ENCODE measurements around the gene WDR27.
"Not testable (repeated sequence)": the region's sequence is repeated elsewhere in the genome, so short reads cannot be mapped to it uniquely, and the experiment has no call there.

Gene WDR27

DNA sequence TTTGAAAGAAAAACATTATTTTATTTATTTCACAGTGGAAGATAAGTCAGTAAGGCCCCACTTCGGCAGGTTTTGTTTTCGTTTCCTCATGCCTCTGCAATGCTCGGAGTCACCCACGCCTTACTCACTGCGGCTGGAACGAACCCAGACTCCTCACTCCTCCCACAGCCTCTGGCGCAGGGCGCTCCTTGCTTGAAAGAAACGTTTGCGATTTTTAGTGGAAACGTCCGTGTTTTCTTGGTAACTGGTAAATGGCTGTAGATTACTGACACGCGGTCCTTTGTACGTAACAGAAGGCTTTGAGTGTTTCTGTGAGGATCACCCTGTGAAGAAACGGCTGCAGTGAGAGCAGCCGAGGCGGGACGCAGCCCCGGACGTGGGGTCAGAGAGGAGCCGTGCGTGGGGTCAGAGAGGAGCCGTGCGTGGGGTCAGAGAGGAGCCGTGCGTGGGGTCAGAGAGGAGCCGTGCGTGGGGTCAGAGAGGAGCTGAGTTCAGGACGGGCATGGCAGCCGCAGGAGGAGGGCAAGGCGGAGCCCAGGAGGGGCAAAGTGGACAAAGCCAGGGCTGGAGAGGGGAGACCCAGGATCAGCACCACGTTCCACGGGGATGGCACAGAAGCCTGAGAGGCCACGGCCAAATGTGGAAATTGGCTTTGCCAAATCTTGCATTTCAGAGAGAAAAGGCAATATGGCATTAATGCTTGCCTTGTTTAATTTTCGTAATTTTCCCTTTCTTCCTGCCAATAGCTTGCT lies 249.5 kb downstream of the WDR27 start:
- in situ Hi-C loops (cut with MboI; ENCODE audit: low sequenced_read_pairs): no loop called here

DNA sequence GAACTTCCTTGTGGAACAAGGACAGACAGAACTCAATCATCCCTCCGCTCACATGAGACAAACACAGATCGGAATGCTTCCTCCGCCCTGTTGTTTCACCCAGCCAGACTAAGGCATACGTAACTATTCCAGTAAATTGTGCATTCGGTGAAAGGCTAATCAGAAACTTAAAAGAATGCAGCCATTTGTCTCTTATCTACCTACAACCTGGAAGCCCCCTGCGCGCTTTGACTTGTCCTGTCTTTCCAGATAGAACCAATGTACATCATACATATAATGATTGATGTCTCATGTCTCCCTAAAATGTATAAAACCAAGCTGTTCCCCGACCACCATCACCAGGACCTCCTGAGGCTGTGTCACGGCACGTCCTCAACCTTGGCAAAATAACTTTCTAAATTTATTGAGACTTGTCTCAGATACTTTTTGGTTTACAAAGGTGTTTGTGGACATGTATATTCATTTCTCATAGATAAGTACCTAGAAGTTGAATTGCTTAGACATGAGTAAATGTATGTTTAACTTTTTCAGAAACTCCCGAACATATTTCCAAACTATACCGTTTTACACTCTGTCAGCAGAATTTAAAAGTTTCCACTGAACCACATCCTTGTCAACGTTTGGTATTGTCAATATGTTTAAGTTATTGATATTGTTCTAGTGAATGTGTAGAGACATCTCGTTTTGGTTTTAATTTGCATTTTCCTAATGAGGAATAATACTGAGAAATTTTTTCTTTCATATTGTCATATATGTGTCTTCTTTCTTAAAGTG lies 250.6 kb downstream of the WDR27 start:
- in situ Hi-C loops (cut with MboI; ENCODE audit: low sequenced_read_pairs): no loop called here

DNA sequence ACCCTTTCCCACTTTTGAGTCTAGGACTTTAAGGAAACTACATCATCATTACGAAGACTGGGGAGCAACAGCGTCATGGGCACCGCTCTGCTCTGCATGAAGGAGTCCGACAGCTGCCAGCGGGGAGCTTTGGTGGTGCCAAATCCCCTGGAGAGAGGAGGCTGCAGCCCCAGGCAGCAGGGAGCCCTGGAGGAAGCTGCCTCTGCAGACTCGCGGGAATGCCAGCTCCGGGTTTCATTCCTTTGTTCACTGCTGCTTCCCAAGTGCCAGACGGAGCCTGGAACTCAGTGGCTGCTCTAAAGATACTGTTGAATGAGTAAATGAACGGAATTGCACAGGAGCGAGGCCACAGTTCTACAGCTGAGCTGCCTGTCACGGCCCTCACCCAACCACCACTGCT lies 251.7 kb downstream of the WDR27 start:
- in situ Hi-C loops (cut with MboI; ENCODE audit: low sequenced_read_pairs): no loop called here

DNA sequence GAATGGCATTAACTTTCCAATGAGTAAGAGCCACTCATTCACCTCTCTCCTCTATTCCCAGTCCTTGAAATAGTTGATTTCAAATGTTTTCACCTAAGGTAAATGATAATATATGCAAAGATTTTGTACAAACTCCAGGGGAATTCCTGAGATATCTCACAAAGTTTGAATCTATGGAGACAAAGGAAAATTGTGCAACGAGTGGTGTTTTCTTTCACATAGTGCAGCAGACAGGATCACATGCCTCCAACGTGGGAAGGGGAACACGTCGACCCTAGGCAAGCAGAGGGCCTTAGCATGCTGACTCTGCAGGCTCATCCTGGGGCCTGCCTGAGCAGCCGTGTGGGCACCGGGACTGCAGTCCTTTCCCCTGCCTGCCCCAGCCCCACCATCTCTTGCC lies 252.6 kb downstream of the WDR27 start:
- in situ Hi-C loops (cut with MboI; ENCODE audit: low sequenced_read_pairs): no loop called here

DNA sequence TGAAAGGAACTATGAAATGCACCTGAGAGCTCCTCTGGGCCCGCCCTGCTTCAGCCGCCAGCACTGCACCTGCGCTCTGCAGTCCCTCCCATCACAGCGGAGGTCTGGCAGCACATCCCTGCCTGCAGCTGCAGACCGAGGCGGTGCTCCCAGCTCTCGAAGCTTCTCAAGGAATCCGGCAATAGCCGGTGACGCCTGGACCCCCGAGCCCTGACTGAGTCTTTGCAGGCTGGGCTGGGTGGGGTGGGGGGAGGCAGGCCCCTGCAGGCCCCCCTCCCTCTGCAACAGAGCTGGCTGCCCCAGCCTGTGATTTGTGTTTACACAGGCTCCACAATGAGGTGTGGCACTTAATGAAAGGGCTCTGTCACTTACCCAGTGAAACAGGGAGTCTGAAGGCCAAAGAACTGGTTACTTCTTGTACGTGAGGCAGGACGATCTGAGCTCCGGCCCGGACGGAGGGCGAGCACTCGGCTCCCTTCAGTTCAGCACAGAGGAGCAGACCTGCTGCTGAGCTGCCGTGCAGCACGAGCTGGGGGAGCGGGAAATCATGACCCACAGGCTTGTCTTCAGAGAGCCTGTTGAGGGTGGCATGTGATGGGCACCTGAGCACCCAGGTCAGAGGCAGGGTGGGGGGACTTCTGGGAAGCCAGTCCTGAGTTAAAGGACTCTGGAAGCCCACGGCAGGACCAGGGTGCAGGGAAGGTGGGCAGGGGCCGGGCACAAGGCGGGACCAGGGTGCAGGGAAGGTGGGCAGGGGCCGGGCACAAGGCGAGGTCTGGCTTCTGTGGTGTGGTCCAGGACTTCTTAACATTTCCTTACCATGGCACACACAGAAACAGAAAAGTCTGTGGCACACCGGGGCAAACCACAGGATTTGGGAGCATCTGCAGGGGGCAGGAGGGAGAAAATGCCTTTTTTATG lies 255.9 kb downstream of the WDR27 start:
- in situ Hi-C loops (cut with MboI; ENCODE audit: low sequenced_read_pairs): no loop called here

DNA sequence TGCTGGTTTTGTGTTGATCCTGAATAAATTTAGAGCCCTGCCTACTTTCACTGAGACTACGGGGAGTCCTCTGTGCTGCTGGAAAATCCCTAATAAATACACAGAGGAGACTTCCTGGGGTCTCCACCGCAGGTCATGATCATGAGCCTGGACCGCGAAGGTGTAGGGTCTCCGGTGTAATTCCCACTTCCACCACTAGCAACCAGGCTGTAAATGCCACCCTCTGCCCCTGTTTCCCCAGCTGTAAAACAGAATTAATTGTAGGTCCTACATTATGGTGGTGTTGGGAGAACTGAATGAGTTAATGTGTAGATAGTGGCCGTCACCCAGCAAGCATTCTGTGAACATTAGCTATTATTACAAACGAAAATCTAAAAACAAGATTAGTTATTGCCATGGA lies 256.6 kb downstream of the WDR27 start:
- in situ Hi-C loops (cut with MboI; ENCODE audit: low sequenced_read_pairs): no loop called here

DNA sequence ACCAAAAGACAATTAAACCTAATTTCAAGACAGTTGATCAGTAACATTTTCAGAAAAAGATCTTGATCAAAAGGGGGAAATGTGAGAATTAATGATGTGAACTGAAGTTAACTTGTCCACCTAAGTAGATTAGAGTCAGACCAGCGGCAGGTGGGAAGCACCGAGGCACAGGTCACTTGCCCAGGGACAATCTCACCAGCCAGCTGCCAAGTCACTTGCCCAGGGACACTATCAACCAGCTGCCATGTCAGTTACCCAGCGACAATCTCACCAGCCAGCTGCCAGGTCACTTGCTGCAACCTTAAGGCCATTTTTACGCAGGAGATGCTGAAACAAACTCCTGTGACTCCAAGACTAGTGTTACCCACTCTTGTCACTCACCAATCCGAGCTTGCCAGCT lies 260.5 kb downstream of the WDR27 start:
- in situ Hi-C loops (cut with MboI; ENCODE audit: low sequenced_read_pairs): no loop called here

DNA sequence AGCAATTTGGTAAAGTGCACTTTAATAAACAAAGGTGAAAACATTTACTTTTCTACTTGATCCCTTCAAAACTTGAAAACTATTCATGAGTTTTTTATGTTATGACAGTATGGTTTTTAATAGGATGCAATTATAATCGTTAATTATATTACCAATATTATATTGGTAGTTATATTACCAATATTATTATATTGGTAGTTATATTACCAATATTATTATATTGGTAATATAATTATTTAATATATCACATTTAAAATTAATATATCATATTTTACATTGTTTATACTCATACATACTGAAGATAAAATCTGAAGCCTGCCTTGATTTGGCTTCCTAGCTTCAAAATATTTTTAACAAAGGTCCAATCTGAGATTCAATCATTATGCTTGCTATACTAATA lies 262.1 kb downstream of the WDR27 start:
- in situ Hi-C loops (cut with MboI; ENCODE audit: low sequenced_read_pairs): no loop called here

DNA sequence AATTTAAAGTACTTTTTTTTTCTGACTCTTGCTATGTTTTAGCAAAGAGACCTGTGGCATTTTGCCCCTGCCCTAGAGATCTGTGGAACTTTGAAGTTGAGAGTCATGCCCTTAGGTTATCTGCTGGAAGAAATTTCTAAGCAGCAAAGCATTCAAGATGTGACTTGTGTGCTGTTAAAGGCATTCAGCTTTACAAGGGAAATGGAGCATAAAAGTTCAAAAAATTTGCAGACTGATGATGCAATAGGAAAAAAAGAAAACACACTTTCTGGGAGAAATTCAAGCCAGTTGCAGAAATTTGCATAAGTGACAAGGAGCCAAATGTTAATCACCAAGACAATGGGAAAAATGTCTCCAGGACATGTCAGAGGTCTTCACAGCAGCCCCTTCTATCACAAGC lies 267.3 kb downstream of the WDR27 start:
- in situ Hi-C loops (cut with MboI; ENCODE audit: low sequenced_read_pairs): not testable (repeated sequence)

DNA sequence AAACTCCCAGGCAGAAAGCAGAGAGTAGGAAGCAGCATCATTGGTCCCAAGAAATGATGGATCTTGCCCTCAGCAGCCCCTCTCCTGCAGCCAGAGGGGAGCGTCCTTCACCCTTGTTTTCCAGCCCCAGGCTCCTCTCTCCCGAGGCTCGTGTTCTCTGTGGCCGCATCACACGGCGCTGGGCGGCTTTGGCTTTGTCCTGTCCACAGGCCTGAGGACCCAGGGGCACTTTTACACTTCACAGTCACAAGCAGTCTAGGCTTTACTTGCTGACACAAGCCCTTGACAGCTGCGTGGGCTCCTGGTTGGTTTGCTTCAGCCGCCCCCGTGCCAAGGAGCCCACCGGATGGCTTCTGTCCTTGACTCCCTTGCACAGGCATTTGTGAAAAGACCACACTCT lies 272.8 kb downstream of the WDR27 start:
- in situ Hi-C loops (cut with MboI; ENCODE audit: low sequenced_read_pairs): no loop called here

DNA sequence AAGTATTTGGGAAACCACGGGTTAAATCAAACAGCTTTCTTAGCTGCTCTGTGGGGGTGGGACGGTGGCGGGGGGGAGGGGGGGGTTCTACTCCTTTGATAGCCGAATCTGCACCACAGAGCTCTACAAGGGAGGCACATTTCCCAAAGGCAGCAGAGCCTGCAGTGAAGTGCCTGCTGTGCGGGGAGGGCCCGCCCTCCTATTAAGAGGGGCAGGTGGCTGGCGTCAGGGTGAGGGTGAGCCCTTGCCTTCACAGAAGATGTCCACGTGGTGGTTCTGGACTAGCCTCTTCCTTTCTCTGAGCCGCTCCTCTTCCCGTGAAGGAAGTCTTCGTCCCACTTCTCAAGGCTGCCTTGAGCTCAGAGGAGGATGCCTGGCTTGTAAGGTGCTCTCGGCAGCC lies 273.3 kb downstream of the WDR27 start:
- in situ Hi-C loops (cut with MboI; ENCODE audit: low sequenced_read_pairs): no loop called here

DNA sequence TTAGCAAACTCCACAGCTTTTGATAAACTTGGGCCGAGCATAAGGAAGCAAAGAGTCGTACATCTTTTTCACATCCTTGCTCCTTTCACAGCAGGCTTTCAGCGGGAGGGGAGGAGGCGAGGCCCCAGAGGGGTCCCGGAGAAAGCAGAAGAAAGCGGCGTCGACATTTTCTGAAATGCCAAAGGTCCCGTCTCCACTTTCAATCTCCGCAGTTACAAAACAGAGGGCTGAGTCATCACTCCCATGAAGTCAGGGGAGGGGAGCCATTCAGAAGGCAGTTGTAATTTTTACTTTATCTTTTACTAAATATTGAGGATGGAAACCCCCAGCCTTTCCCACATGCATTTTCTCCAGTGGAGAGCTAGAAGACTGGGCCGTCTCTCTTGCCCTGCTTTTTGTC lies 274.0 kb downstream of the WDR27 start:
- in situ Hi-C loops (cut with MboI; ENCODE audit: low sequenced_read_pairs): no loop called here

DNA sequence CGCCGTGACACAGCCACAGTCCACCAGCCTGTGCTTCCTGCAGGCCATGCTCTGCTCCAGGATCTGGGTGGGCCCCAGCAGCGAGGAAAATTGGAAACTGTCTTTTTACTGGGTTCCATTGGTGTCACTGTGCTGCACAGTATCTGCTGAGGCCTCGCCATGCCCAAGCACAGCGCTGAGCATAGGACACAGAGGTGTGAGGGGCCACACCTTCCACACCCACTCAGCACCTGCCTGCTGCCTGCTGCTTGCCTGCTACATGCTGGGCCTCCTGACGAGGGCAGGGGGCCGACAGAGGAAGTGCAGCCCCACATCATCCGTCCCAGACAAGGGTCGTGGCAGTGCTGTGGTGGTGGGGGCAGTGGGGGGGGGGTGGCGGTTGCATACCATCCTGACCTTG lies 275.2 kb downstream of the WDR27 start:
- in situ Hi-C loops (cut with MboI; ENCODE audit: low sequenced_read_pairs): no loop called here

DNA sequence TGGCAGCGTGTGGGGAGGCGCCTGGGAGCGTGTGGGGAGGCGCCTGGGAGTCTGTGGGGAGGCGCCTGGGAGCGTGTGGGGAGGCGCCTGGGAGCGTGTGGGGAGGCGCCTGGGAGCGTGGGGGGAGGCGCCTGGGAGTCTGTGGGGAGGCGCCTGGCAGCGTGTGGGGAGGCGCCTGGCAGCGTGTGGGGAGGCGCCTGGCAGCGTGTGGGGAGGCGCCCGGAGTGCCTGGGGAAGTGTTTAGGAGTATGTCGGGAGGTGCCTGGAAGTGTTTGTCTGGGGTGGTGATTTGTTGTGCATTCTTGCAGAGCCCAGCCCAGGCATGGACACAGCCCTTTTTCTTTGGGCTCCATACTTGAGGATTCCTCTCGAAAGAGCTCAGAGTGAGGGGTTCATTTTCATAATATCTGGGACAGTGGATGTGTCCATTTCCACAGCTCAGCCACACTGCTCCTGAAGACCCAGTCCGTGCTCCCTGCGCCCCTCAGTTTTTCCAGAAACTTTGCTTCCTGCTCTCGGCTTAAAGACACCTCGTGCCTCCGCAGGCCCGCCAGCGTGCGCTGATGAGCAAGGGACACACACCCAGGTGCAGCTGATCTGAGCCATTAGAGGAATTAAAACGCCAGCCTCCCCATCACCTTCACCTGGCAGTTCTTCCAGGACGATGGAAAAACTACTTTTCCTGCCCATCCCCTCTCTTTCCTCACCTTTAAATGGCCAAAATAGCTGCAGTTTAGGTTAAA lies 276.0 kb downstream of the WDR27 start:
- in situ Hi-C loops (cut with MboI; ENCODE audit: low sequenced_read_pairs): no loop called here

DNA sequence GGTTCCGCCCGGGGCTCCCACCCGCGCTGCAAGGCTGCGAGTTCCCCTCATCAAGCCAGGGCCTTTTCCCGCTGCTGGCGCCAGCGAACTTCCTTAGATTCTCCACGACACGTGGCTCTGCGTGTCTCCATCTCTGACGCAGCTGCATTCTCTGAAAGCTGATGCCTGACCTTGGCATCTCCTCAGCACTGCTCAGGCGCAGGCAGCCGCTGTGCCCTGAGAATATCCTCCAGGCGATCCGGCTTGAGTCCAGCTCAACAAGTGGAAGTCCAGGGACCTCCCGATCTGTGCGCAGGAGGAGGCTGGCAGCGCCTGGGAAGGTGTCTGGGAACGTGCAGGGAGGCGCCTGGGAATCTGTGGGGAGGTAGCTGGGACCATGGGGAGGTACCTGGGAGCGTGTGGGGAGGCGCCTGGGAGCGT lies 277.0 kb downstream of the WDR27 start:
- in situ Hi-C loops (cut with MboI; ENCODE audit: low sequenced_read_pairs): no loop called here

DNA sequence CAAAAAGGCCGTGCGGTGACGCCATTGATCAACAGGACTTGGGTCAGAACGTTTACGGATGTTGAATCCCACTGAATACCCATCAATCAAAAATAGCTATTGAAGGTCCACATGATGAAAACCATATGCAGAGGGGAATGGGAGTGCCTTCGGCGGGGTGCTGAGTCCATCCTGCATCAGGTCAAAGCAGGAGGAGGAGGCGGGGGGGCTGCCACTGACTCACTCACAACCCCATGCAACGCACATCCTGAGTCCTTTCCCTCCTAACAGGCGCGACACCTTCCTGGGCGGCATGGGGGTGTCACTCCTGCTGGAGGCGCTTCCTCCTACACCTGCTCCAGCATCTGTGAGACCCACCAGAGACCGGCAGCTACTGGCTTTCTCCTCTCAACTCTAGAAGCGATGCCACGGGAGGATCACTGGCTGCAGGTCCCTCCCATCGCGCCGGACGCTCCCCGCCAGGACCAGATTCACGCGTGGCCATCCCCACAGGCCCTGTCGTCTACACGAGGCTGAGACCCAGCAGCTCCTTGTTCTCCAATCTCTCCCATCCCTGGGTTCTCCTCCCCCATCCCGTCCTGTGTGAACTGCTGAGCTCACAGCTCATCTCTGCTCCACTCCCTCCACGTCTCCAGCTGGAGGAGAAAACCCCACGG lies 277.6 kb downstream of the WDR27 start:
- in situ Hi-C loops (cut with MboI; ENCODE audit: low sequenced_read_pairs): no loop called here

DNA sequence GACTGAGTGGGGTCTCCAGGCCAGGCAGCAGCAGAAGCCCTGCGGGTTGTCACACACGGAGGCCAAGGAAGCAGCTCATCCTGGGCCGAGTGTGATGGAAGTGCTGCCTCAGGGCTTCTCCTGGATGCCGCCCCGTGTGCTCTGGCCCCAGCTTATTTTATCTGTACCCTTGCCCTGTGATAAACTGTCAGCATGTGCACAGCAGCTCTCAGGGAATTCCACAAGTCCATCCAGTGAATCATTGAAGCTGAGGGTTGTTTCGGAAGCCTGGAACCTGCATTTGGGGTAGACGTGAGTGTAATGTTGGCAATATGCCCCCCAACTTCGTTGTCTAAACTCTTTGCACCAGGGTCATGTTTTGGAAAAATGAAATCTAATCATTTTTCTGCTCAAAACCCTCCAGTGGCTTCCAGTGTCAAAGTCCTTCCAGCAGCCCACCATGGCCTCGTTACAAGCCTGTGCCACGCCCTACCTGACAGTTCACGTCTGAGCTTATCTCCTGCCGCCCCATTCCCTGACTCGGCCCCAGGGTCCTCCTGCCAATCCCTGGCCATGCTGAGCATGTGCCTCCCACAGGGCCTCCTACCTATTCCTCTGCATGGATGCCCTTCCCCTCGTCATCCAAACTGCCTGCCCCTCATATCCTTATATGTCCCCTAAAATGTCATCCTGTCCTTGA lies 280.1 kb downstream of the WDR27 start:
- in situ Hi-C loops (cut with MboI; ENCODE audit: low sequenced_read_pairs): no loop called here

DNA sequence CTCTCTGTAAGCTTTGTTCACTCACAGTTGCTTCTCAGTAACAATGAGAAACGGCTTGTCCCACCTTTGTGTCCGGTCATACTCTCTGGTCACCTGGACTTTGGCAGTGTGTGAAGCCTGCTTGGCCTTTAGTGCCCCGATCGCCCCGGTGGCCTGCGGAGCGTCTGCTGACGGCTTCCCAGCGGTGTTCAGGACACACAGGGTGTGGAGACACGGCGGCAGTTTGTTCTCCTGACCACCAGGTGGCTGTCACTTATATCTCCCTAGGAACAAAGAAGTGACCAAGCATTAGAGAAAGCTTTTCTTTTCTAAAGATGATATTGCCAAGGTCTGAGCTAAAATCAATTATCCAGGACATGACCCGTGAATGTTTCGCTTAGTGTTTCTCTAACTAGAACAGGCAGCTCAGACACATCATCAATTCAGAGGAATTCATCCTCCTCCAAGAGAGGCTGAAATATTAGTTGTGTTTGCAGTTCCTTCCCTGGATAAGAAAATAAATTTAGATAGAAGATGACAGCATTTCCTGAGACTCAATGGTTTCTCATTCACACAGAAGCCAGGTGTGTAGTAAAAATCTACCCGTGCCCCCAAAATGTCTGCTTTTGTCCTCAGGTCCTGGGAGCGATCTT lies 280.8 kb downstream of the WDR27 start:
- in situ Hi-C loops (cut with MboI; ENCODE audit: low sequenced_read_pairs): no loop called here

DNA sequence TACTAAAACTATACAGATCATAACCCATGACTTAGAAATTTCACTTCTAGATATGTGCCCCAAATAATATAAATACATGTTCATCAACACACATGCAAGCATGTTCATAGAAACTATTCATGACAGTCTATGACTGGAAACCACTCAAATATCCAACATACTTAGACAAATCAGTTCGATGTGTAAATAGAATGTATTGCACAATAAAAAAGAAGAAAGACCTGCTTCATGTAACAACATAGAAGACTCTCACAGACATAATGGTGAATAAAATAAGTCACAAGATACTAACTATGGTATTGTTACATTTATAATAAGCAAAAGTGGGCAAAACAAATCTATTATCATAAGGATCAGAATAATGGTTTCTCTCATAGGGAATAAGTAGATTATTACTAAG lies 284.7 kb downstream of the WDR27 start:
- in situ Hi-C loops (cut with MboI; ENCODE audit: low sequenced_read_pairs): no loop called here
